Stimulated activated CD4-positive, alpha-beta T cell treated with anti-CD3 and anti-CD28 coated beads, Interleukin-4, amount 100 ng/mL, for 1 hour (primary cell): ENCODE measurements around the gene TFRC.
"Not testable (repeated sequence)": the region's sequence is repeated elsewhere in the genome, so short reads cannot be mapped to it uniquely, and the experiment has no call there.

Experiments
- DNase-seq: peaks from one replicate; pipeline ENCODE4 v3.0.0-alpha.2; 2020

TFRC gene

GRCh38 chr3:196002721-196003120 is 79.2 kb downstream of the TFRC start:
- not testable (repeated sequence) for DNase-seq

GRCh38 chr3:196001240-196001639 is 80.7 kb downstream of the TFRC start:
- DNase-seq, result not testable (repeated sequence)

- not testable (repeated sequence) for DNase-seq
These were observed 81.4 kb downstream of the TFRC start for GRCh38 chr3:196000360-196000950.

GRCh38 chr3:195999896-196000295 is 82.0 kb downstream of the TFRC start:
- no peak for DNase-seq
